Measurements from ENCODE around the gene BRD7.

DNA sequence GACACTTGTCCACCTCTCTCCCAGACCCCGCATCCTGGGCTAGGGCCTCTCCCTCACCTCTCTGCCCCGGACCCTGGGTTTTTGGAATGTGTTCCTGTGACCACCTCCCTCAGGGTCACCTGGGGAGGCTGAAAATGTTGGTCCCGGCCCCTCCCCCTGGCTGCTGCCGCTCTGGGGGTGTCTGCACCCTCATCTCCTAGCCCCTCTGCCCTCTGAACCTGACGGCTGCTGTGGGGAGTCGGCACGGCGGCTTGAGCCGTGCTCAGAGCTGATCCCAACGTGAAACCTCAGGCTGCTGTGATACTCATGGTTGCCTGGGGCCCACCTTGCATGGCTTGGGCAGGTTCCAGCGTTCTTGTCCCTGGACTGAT, 59.6 kb downstream of the BRD7 start:
- TF ChIP-seq, protein P1, sequence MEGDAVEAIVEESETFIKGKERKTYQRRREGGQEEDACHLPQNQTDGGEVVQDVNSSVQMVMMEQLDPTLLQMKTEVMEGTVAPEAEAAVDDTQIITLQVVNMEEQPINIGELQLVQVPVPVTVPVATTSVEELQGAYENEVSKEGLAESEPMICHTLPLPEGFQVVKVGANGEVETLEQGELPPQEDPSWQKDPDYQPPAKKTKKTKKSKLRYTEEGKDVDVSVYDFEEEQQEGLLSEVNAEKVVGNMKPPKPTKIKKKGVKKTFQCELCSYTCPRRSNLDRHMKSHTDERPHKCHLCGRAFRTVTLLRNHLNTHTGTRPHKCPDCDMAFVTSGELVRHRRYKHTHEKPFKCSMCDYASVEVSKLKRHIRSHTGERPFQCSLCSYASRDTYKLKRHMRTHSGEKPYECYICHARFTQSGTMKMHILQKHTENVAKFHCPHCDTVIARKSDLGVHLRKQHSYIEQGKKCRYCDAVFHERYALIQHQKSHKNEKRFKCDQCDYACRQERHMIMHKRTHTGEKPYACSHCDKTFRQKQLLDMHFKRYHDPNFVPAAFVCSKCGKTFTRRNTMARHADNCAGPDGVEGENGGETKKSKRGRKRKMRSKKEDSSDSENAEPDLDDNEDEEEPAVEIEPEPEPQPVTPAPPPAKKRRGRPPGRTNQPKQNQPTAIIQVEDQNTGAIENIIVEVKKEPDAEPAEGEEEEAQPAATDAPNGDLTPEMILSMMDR (IDR thresholded peaks at IDR 0.05; ENCODE audit: poor library complexity): no peak
- TF ChIP-seq EZH2 (IDR thresholded peaks at IDR 0.05; ENCODE audit: borderline replicate concordance): no peak
- no peak for TF ChIP-seq EZH2phosphoT487 (IDR thresholded peaks at IDR 0.05; ENCODE audit: low read depth, severe bottlenecking, unreplicated experiment)
